HG02870 (cell line): ENCODE results near the gene GSK3A.

Source experiments
- ATAC-seq: cut with Tn5 transposase; IDR thresholded peaks from one replicate; pipeline ENCODE4 v1.9.1; 2021; ENCODE audit warnings: mild to moderate bottlenecking, moderate library complexity; ENCODE audit not compliant: unreplicated experiment

GSK3A gene

GRCh38 chr19:42229301-42229854, 13.0 kb downstream of the GSK3A start:
- ATAC-seq, result no peak

- no peak for ATAC-seq
These were observed 13.8 kb downstream of the GSK3A start for GRCh38 chr19:42228641-42229040.

- no peak for ATAC-seq
These were observed 15.5 kb downstream of the GSK3A start for GRCh38 chr19:42226886-42227285.

GRCh38 chr19:42225718-42226292, 16.6 kb downstream of the GSK3A start:
- ATAC-seq, result no peak

GRCh38 chr19:42224940-42225717, 17.3 kb downstream of the GSK3A start:
- ATAC-seq, result no peak

GRCh38 chr19:42220751-42221097, 21.7 kb downstream of the GSK3A start:
- no peak for ATAC-seq

- peak; percentile 66 for ATAC-seq
These were observed 22.3 kb downstream of the GSK3A start, which contains the start of gene ZNF526 for GRCh38 chr19:42219812-42220750. TSS of gene ZNF526 (plus strand) at chr19:42220312. CDS start at chr19:42224404, 4,092 bp downstream.

- ATAC-seq, result peak; percentile 73
These were observed 24.6 kb downstream of the GSK3A start, which contains the start of gene DEDD2 for GRCh38 chr19:42217520-42218437. TSS of gene DEDD2 (minus strand) at chr19:42217677. CDS start at chr19:42217007, 670 bp downstream.

- ATAC-seq, result no peak
These were observed 25.5 kb downstream of the GSK3A start for GRCh38 chr19:42216653-42217519.

GRCh38 chr19:42214810-42215485, 27.5 kb downstream of the GSK3A start:
- ATAC-seq, result no peak

GRCh38 chr19:42212886-42213285, 29.5 kb downstream of the GSK3A start:
- no peak for ATAC-seq

GRCh38 chr19:42208612-42209011, 33.8 kb downstream of the GSK3A start:
- ATAC-seq, result no peak

GRCh38 chr19:42207767-42208271, 34.6 kb downstream of the GSK3A start:
- ATAC-seq, result no peak

GRCh38 chr19:42206871-42207755, 35.3 kb downstream of the GSK3A start:
- ATAC-seq, result no peak

- ATAC-seq, result no peak
These were observed 37.7 kb downstream of the GSK3A start for GRCh38 chr19:42204664-42205063.

GRCh38 chr19:42203700-42204099, 38.7 kb downstream of the GSK3A start:
- no peak for ATAC-seq

GRCh38 chr19:42202290-42202880, 40.0 kb downstream of the GSK3A start:
- no peak for ATAC-seq
